Progenitor cell of endocrine pancreas (in vitro differentiated cells): ENCODE measurements around the gene CCDC88B. TPM values are rescaled to one million over a fixed set of nuclear protein-coding genes. Genes with fewer than 3 reads are reported as not detected.

Source experiments
- DNase-seq: peaks from one replicate; pipeline ENCODE4 v3.0.0; 2021; ENCODE audit warnings: low spot score; ENCODE audit not compliant: unreplicated experiment
- H3K27ac Mint-ChIP-seq: 2 replicates; pipeline ENCODE4 v1.8.0; 2021; ENCODE audit warnings: mild to moderate bottlenecking, moderate library complexity, mixed read lengths
- H3K27me3 Mint-ChIP-seq: 2 replicates; pipeline ENCODE4 v1.8.0; 2021; ENCODE audit warnings: mixed read lengths
- H3K36me3 Mint-ChIP-seq: 2 replicates; pipeline ENCODE4 v1.8.0; 2022; ENCODE audit warnings: mixed read lengths; ENCODE audit not compliant: insufficient read depth
- H3K4me1 Mint-ChIP-seq: 2 replicates; pipeline ENCODE4 v1.8.0; 2021; ENCODE audit warnings: low read depth, mixed read lengths
- H3K4me3 Mint-ChIP-seq: 2 replicates; pipeline ENCODE4 v1.8.0; 2021; ENCODE audit warnings: low read depth, mild to moderate bottlenecking, moderate library complexity, mixed read lengths
- H3K9me3 Mint-ChIP-seq: 2 replicates; pipeline ENCODE4 v1.8.0; 2021; ENCODE audit warnings: low read depth, mixed read lengths
- total RNA-seq: library from RNA; stranded (reverse); gene quantifications from 2 replicates; pipeline ENCODE4 v1.2.1, GENCODE V29; 2021
- TF ChIP-seq, protein P1 (sequence below): fragments of 200-600 bp; sonication (generic); IDR thresholded peaks from one replicate; pipeline ENCODE4 v1.5.0; 2021; ENCODE audit warnings: antibody characterized with exemption, mild to moderate bottlenecking; ENCODE audit not compliant: unreplicated experiment

Gene CCDC88B
- total RNA-seq, 1 donor from 2014 or later = 4.3 TPM

DNA sequence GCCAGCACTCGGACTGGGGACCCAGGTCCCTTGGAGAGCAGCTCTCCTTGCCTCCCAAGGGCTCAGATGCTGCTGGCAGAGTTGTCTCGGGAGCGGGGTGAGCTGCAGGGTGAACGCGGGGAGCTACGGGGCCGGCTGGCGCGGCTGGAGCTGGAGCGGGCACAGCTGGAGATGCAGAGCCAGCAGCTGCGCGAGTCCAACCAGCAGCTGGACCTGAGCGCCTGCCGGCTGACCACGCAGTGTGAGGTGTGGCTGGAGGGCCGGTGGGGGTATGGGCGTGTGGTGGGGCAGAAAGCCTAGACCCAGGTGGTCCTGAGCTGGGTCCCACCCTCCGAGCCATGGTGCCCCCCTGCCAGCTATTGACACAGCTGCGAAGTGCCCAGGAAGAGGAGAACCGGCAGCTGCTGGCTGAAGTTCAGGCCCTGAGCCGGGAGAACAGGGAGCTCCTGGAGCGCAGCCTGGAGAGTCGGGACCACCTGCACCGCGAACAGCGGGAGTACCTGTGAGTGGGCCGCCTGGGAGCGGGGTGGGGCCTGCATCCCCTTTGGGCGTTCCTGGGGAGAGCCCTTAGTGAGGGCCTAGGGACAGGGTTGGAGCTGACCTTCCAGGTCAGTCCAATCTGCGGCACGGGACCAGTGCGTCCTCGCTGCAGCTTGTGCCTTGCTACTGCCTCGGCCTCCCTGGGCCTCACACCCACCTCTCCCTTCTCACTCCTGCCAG, 13.2 kb downstream of the CCDC88B start:
- TF ChIP-seq, protein P1, sequence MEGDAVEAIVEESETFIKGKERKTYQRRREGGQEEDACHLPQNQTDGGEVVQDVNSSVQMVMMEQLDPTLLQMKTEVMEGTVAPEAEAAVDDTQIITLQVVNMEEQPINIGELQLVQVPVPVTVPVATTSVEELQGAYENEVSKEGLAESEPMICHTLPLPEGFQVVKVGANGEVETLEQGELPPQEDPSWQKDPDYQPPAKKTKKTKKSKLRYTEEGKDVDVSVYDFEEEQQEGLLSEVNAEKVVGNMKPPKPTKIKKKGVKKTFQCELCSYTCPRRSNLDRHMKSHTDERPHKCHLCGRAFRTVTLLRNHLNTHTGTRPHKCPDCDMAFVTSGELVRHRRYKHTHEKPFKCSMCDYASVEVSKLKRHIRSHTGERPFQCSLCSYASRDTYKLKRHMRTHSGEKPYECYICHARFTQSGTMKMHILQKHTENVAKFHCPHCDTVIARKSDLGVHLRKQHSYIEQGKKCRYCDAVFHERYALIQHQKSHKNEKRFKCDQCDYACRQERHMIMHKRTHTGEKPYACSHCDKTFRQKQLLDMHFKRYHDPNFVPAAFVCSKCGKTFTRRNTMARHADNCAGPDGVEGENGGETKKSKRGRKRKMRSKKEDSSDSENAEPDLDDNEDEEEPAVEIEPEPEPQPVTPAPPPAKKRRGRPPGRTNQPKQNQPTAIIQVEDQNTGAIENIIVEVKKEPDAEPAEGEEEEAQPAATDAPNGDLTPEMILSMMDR = no peak
- DNase-seq = no peak
- peaks cover 3% of the 10 kb centered on the region for H3K27me3 Mint-ChIP-seq
- H3K27ac Mint-ChIP-seq = no peak overlapping the region
- no peaks in the 10 kb centered on the region for H3K9me3 Mint-ChIP-seq
- H3K4me3 Mint-ChIP-seq = no peak overlapping the region
- peaks cover 2% of the 10 kb centered on the region for H3K4me1 Mint-ChIP-seq
- H3K36me3 Mint-ChIP-seq = no peaks in the 10 kb centered on the region

DNA sequence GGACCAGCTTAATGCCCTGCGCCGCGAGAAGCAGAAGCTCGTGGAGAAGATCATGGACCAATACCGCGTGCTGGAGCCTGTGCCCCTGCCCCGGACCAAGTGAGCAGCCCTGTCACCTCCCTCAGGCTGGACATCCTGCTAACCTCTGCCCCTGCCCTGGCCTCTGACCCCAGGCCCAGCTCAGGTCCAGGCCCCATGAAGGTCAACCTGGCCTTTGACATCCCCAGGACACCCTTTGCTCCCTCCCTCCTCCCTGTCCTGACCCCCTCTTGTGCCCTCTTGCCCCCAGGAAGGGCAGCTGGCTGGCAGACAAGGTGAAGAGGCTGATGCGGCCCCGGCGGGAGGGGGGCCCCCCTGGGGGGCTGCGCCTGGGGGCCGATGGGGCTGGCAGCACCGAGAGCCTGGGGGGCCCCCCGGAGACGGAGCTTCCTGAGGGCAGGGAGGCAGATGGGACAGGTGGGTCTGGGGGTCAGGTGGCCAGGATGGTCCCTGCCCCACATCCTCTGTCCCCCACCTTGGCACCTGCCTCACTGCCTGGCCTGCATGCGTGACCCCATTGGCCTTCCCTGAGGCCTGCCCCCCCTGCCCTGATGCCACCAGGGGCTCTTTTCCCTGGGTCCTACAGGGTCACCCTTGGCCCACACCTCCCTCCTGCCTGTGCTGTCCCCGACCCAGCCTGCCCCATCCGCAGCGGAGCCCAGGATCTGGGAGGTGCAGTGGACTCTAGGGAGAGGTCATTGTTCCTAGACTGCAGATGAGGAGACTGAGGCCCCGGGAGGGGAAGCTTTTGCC, 13.9 kb downstream of the CCDC88B start:
- TF ChIP-seq, protein P1 = no peak
- peaks cover 3% of the 10 kb centered on the region for H3K27me3 Mint-ChIP-seq
- H3K4me1 Mint-ChIP-seq = peaks cover 2% of the 10 kb centered on the region
- no peaks in the 10 kb centered on the region for H3K9me3 Mint-ChIP-seq
- no peak overlapping the region for H3K27ac Mint-ChIP-seq
- DNase-seq = no peak
- no peaks in the 10 kb centered on the region for H3K36me3 Mint-ChIP-seq
- no peak overlapping the region for H3K4me3 Mint-ChIP-seq

DNA sequence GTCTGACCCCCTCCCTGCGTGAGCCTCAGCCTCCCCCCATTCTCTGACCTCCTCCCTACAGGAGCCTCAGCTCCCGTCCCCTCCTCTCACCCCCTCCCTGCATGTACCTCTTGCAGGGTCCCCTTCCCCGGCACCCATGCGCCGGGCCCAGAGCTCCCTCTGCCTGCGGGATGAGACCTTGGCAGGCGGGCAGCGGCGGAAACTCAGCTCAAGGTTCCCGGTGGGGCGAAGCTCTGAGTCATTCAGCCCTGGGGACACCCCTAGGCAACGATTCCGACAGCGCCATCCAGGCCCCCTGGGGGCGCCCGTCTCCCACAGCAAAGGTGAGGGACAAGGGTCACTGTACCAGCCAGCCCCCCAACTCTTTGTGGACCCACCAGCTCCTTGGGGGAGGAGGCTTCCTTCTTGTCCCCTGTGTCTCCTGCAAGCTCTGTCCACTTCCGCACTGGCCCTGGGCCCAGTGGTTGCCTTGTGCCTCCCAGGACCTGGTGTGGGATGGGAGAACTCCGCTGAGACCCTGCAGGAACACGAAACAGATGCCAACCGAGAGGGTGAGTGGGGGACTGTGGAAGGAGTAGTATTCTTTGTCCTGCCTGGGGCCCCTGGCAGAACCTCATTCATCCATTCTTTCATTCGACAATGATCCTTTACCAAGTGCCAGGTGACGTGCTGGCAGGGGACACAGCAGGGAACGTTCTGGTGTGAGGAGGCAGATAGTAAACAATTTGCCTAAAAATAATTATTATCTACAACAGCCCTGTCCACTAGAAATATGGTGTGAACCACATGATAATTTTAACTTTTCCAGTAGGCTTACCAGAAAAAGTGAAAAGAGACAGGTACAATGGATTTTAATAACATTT, 15.3 kb downstream of the CCDC88B start:
- Mint-ChIP-seq H3K27ac (no peak overlapping the region), H3K36me3 (no peaks in the 10 kb centered on the region), H3K9me3 (no peaks in the 10 kb centered on the region), H3K4me3 (no peak overlapping the region), H3K27me3 (peaks cover 3% of the 10 kb centered on the region), H3K4me1 (peaks cover 5% of the 10 kb centered on the region)
- TF ChIP-seq, protein P1 = peak; percentile 58
- peak; percentile 58 for DNase-seq

DNA sequence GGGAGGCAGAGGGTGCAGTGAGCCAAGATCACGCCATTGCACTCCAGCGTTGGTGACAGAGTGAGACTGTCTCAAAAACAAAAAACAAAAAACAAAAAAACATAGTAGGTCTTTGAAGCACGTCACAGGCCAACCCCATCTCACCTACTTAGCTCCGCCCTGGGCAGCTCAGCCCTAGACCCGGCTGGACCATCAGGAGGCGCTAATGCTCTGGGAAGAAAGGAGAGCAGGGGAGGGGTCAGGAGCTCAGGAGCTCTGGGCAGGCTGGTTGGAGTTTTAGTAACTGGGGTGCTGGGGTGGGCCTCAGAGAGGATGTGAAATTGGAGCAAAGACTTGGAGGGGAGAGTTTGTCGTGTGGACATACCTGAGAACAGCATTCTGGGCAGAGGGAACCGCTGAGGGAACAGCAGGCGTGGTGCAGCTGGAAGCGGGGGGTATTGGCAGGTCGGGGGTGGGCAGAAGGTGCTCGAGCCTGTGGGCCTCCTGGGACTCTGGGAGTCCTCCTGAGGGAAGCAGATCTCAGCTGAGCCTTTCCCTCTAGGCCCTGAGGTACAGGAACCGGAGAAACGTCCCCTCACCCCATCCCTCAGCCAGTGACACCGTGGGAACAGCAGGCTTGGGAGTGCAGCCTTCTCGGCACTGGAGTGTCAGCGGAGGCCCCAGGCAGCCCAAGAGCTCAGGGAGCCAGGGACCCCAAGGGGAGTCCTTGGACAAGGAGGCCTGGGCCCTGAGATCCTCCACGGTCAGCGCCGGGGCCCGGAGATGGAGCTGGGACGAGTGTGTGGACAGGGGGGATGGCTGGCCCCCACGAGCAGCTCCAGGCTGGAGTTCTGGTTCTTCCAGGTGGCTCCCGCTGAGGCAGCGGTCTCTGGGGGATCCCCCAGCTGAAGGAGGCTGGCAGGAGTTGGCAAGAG, 16.8 kb downstream of the CCDC88B start:
- no peak for DNase-seq
- peaks cover 2% of the 10 kb centered on the region for H3K36me3 Mint-ChIP-seq
- no peaks in the 10 kb centered on the region for H3K9me3 Mint-ChIP-seq
- TF ChIP-seq, protein P1 = peak; percentile 50
- peak overlapping the region; percentile 48 for H3K4me3 Mint-ChIP-seq
- H3K4me1 Mint-ChIP-seq = peaks cover 5% of the 10 kb centered on the region
- H3K27me3 Mint-ChIP-seq = peaks cover 3% of the 10 kb centered on the region
- H3K27ac Mint-ChIP-seq = no peak overlapping the region
